ENCODE results near the gene VPS13D.

GRCh38 chr1:12284486-12284885 lies 54.7 kb downstream of the VPS13D start:
- TF ChIP-seq TEAD1 (CRISPR knock-in tag; IDR thresholded peaks at IDR 0.05) = no peak
- TF ChIP-seq FOXP4 (CRISPR knock-in tag; IDR thresholded peaks at IDR 0.05) = no peak
- no peak for TF ChIP-seq PREB (CRISPR knock-in tag; IDR thresholded peaks at IDR 0.05; ENCODE audit: borderline replicate concordance)
- TF ChIP-seq HMGXB4 (CRISPR knock-in tag; IDR thresholded peaks at IDR 0.05) = no peak
- no peak for TF ChIP-seq ATF1 (CRISPR knock-in tag; IDR thresholded peaks at IDR 0.05)
- no peak for TF ChIP-seq ELF4 (CRISPR knock-in tag; IDR thresholded peaks at IDR 0.05; ENCODE audit: low read depth)
- TF ChIP-seq USF2 (CRISPR knock-in tag; IDR thresholded peaks at IDR 0.05) = no peak

Measured in WTC11 (cell line).